Measurements from ENCODE around the gene ZNF823. TPM values are rescaled to one million over a fixed set of nuclear protein-coding genes. Genes with fewer than 3 reads are reported as not detected.
A peak's percentile ranks its signal among the peaks of the same experiment; 100 is the strongest.

The ZNF823 gene
- total and polyA plus RNA-seq, 2 of the 13 experiments (the other 11 are each of a cell fraction or from before 2014, with no cell fraction given), result 5.7 to 11.7 TPM

- no peak for TF ChIP-seq ZNF318 (CRISPR knock-in tag; IDR thresholded peaks at IDR 0.05)
- peak; percentile 82 for TF ChIP-seq TAF15 (IDR thresholded peaks at IDR 0.05; ENCODE audit: low read depth, low read length, poor library complexity, severe bottlenecking)
- no peak for TF ChIP-seq SYNCRIP (IDR thresholded peaks at IDR 0.05; ENCODE audit: insufficient read depth, low read depth, low read length)
- TF ChIP-seq ZMYM3 (CRISPR knock-in tag; IDR thresholded peaks at IDR 0.05), result peak; percentile 71; the same call in 1 of the 2 replicates
- TF ChIP-seq, protein P1, sequence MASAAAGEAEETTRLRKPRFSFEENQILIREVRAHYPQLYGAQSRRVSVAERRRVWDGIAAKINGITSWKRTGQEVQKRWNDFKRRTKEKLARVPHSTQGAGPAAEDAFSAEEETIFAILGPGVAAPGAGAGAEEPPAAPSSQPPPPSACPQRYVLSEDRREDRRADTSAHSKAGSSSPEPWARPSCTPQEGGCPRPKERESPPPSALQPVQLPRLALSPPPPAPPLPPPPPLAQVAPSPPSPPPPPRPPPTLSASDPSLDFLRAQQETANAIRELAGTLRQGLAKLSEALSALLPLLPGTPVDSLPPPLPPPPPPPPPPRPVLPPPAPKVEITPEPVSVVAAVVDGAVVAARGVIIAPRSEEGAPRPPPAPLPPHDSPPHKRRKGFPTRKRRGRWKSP (CRISPR knock-in tag; IDR thresholded peaks at IDR 0.05), result no peak; the same call in 1 of the 2 replicates
- TF ChIP-seq ZNF18 (CRISPR knock-in tag; IDR thresholded peaks at IDR 0.05; ENCODE audit: insufficient replicate concordance), result peak; percentile 23
- 0 out of 2 replicates have a peak, but pooled peaks have one; percentile 5 for TF ChIP-seq CEBPG (CRISPR knock-in tag; IDR thresholded peaks at IDR 0.05)
- no peak for TF ChIP-seq ZNF790 (CRISPR knock-in tag; IDR thresholded peaks at IDR 0.05; ENCODE audit: borderline replicate concordance)
- peak; percentile 37 for TF ChIP-seq IRF2 (CRISPR knock-in tag; IDR thresholded peaks at IDR 0.05)
- TF ChIP-seq MED1 (CRISPR knock-in tag; IDR thresholded peaks at IDR 0.05), result 0 out of 2 replicates have a peak, but pooled peaks have one; percentile 14
- TF ChIP-seq, protein P2, sequence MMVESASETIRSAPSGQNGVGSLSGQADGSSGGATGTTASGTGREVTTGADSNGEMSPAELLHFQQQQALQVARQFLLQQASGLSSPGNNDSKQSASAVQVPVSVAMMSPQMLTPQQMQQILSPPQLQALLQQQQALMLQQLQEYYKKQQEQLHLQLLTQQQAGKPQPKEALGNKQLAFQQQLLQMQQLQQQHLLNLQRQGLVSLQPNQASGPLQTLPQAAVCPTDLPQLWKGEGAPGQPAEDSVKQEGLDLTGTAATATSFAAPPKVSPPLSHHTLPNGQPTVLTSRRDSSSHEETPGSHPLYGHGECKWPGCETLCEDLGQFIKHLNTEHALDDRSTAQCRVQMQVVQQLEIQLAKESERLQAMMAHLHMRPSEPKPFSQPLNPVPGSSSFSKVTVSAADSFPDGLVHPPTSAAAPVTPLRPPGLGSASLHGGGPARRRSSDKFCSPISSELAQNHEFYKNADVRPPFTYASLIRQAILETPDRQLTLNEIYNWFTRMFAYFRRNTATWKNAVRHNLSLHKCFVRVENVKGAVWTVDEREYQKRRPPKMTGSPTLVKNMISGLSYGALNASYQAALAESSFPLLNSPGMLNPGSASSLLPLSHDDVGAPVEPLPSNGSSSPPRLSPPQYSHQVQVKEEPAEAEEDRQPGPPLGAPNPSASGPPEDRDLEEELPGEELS (CRISPR knock-in tag; IDR thresholded peaks at IDR 0.05), result peak; percentile 13; the same call in 1 of the 2 replicates
- TF ChIP-seq, protein P3, sequence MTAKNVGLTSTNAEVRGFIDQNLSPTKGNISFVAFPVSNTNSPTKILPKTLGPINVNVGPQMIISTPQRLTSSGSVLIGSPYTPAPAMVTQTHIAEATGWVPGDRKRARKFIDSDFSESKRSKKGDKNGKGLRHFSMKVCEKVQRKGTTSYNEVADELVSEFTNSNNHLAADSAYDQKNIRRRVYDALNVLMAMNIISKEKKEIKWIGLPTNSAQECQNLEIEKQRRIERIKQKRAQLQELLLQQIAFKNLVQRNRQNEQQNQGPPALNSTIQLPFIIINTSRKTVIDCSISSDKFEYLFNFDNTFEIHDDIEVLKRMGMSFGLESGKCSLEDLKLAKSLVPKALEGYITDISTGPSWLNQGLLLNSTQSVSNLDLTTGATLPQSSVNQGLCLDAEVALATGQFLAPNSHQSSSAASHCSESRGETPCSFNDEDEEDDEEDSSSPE (CRISPR knock-in tag; IDR thresholded peaks at IDR 0.05), result peak; percentile 89; the same call in 1 of the 2 replicates
- TF ChIP-seq ZNF160 (CRISPR knock-in tag; IDR thresholded peaks at IDR 0.05), result 0 out of 2 replicates have a peak, but pooled peaks have one; percentile 18
Measured at GRCh38 chr19:11694533-11695439, 44.0 kb downstream of the ZNF823 start (continued).
